GM12878 (cell line): ENCODE results near the gene TRRAP. TPM values are rescaled to one million over a fixed set of nuclear protein-coding genes. Genes with fewer than 3 reads are reported as not detected.

Experiments
- ATAC-seq: fragments of 200-7000 bp; cut with Tn5 transposase; 3 replicates; pipeline ENCODE4 v1.9.1; 2020; ENCODE audit warnings: mild to moderate bottlenecking, moderate library complexity
- BruUV-seq: library from RNA; stranded (reverse); fragments of 400-500 nt; replicated peaks from 2 replicates; lab custom pipeline; 2021; lab: Mats Ljungman, UMichigan
- CTCF ChIA-PET: fragments of 300-600 bp; sonication (Branson Sonifier 250); formaldehyde crosslinking; extraction: SDS; loops from one replicate; lab custom pipeline; 2021; ENCODE audit warnings: inconsistent platforms; lab: Yijun Ruan, JAX
- POLR2A ChIA-PET: fragments of 350-600 bp; formaldehyde crosslinking; extraction: SDS; loops from one replicate; lab custom pipeline; 2021; ENCODE audit warnings: inconsistent platforms; lab: Charles Lee
- RAD21 ChIA-PET: fragments of 300-600 bp; sonication (Branson Sonifier 250); formaldehyde crosslinking; loops from one replicate; lab custom pipeline; 2023; ENCODE audit warnings: antibody characterized with exemption; ENCODE audit not compliant: unreplicated experiment; lab: Charles Lee
- SMC1A ChIA-PET: fragments of 300-600 bp; sonication (Branson Sonifier 250); formaldehyde crosslinking; loops from one replicate; lab custom pipeline; 2023; ENCODE audit not compliant: unreplicated experiment, uncharacterized antibody; lab: Charles Lee
- DNase-seq: peaks from one replicate; pipeline ENCODE4 v3.0.0-alpha.2; 2011; ENCODE audit warnings: low read depth, low spot score
- FAIRE-seq: peaks from 3 replicates; lab custom pipeline; 2011; peaks lifted over from hg19 to GRCh38; lab: Jason Lieb, UNC
- H2AFZ ChIP-seq: 2 replicates; pipeline ENCODE4 v1.6.0; 2011; ENCODE audit warnings: low read depth, low read length, control low read depth; ENCODE audit not compliant: control insufficient read depth
- H3K27ac ChIP-seq: 2 replicates; pipeline ENCODE4 v1.5.1; 2011; ENCODE audit warnings: control low read depth; ENCODE audit not compliant: control insufficient read depth, insufficient read depth
- H3K27me3 ChIP-seq, 2 experiments: replicated peaks in 1 of 2; 2 replicates each; pipeline versions ENCODE4 v1.6.0 to v1.6.1; 2011; ENCODE audit warnings: low read length in 1 of 2; ENCODE audit not compliant: control insufficient read depth in 2 of 2, insufficient read depth in 2 of 2
- H3K36me3 ChIP-seq, 2 experiments: 2 replicates each; pipeline ENCODE4 v1.5.1; 2011; ENCODE audit warnings: low read length in 1 of 2; ENCODE audit not compliant: control insufficient read depth in 2 of 2, insufficient read depth in 2 of 2
- H3K4me1 ChIP-seq: 2 replicates; pipeline ENCODE4 v1.6.1; 2011; ENCODE audit warnings: mild to moderate bottlenecking, low read length, moderate library complexity, mixed read lengths; ENCODE audit not compliant: control insufficient read depth, insufficient read depth
- H3K4me2 ChIP-seq: 2 replicates; pipeline ENCODE4 v1.6.0; 2011; ENCODE audit warnings: control low read depth; ENCODE audit not compliant: control insufficient read depth, insufficient read depth
- H3K4me3 ChIP-seq: fragments of 200-600 bp; sonication (generic); 2 replicates; pipeline ENCODE4 v1.5.1; 2016
- H3K79me2 ChIP-seq: 2 replicates; pipeline ENCODE4 v1.6.0; 2011; ENCODE audit warnings: low read length; ENCODE audit not compliant: control insufficient read depth, insufficient read depth
- H3K9ac ChIP-seq: 2 replicates; pipeline ENCODE4 v1.8.0; 2011; ENCODE audit warnings: low read length, control low read depth, mixed read lengths; ENCODE audit not compliant: control insufficient read depth, insufficient read depth
- H3K9me3 ChIP-seq: replicated peaks from 3 replicates; pipeline ENCODE4 v1.5.1; 2011; ENCODE audit warnings: mild to moderate bottlenecking, low read length; ENCODE audit not compliant: control insufficient read depth, insufficient read depth
- H4K20me1 ChIP-seq: 2 replicates; pipeline ENCODE4 v1.6.0; 2011; ENCODE audit not compliant: control insufficient read depth, insufficient read depth
- BCL11A ChIP-seq: IDR thresholded peaks from 2 replicates; pipeline ENCODE4 v1.6.1; 2011; ENCODE audit warnings: low read depth, low read length
- BRCA1 ChIP-seq: IDR thresholded peaks from 2 replicates; pipeline ENCODE4 v1.6.1; 2011; ENCODE audit warnings: low read depth, low read length, improper control_type of control experiment
- CBX3 ChIP-seq: fragments of 200-600 bp; sonication (generic); IDR thresholded peaks from 2 replicates; pipeline ENCODE4 v1.6.1; 2016; ENCODE audit warnings: low read depth, borderline replicate concordance
- CBX5 ChIP-seq: sonication (generic); IDR thresholded peaks from 2 replicates; pipeline ENCODE4 v1.6.1; 2016; ENCODE audit warnings: low read depth, moderate library complexity, mild to moderate bottlenecking, inconsistent platforms
- CEBPB ChIP-seq, 2 experiments: fragments of 150-350 bp in 1 of 2; IDR thresholded peaks; 2 replicates each; pipeline ENCODE4 v1.6.1; 2012 to 2014; ENCODE audit warnings: low read depth in 2 of 2, low read length in 2 of 2, borderline replicate concordance in 1 of 2, inconsistent platforms in 1 of 2
- CREB1 ChIP-seq: IDR thresholded peaks from 2 replicates; pipeline ENCODE4 v1.6.1; 2012; ENCODE audit warnings: low read depth, mild to moderate bottlenecking, inconsistent platforms
- EGR1 ChIP-seq, 2 experiments: IDR thresholded peaks; 1 replicate in 1 of 2; 2 replicates in 1 of 2; pipeline ENCODE4 v1.6.1; 2011 to 2012; ENCODE audit warnings: low read depth in 2 of 2, low read length in 2 of 2, borderline replicate concordance in 1 of 2, mild to moderate bottlenecking in 1 of 2, moderate library complexity in 1 of 2
- ESRRA ChIP-seq: IDR thresholded peaks from 2 replicates; pipeline ENCODE4 v1.6.1; 2012; ENCODE audit warnings: mild to moderate bottlenecking, low read length, improper control_type of control experiment
- HDAC6 ChIP-seq: fragments of 200-600 bp; sonication (generic); IDR thresholded peaks from one replicate; pipeline ENCODE4 v1.8.0; 2017; ENCODE audit warnings: antibody characterized with exemption; ENCODE audit not compliant: unreplicated experiment
- MEF2B ChIP-seq: fragments of 450-650 bp; IDR thresholded peaks from 2 replicates; pipeline ENCODE4 v1.6.1; 2018; ENCODE audit warnings: mild to moderate bottlenecking, moderate library complexity; ENCODE audit not compliant: partially characterized antibody, poor library complexity, severe bottlenecking
- MYC ChIP-seq: IDR thresholded peaks from 2 replicates; pipeline ENCODE4 v1.6.1; 2011; ENCODE audit warnings: mild to moderate bottlenecking, low read length, moderate library complexity, inconsistent platforms; ENCODE audit not compliant: insufficient read depth, insufficient replicate concordance, insufficient read length, severe bottlenecking
- POU2F2 ChIP-seq: IDR thresholded peaks from 3 replicates; pipeline ENCODE4 v1.6.1; 2011; ENCODE audit warnings: low read depth, mild to moderate bottlenecking, low read length, borderline replicate concordance
- SREBF2 ChIP-seq: IDR thresholded peaks from 2 replicates; pipeline ENCODE4 v1.6.1; 2012; ENCODE audit warnings: mild to moderate bottlenecking, low read length
- TBL1XR1 ChIP-seq: IDR thresholded peaks from 2 replicates; pipeline ENCODE4 v1.6.1; 2012; ENCODE audit warnings: low read depth, low read length, improper control_type of control experiment
- ZBED1 ChIP-seq: IDR thresholded peaks from 2 replicates; pipeline ENCODE4 v1.6.1; 2016; ENCODE audit warnings: borderline replicate concordance
- WGBS: methylation state at CpG from one replicate; pipeline ENCODE4 v1.1.6; 2016; ENCODE audit warnings: low lambda C conversion rate; ENCODE audit not compliant: insufficient replicate concordance, insufficient coverage; ENCODE audit errors: missing lambda C conversion rate; 5-methylcytosine and 5-hydroxymethylcytosine counted together
- in situ Hi-C: fragments of 300-500 bp; cut with MboI; formaldehyde crosslinking; loops from 9 replicates; pipeline ENCODE4 v1.14.3; 2018; ENCODE audit warnings: mixed read lengths
- intact Hi-C: fragments of 100-400 bp; cut with micrococcal nuclease; formaldehyde crosslinking; loops from one replicate; pipeline ENCODE4 v1.14.2; 2022; ENCODE audit not compliant: unreplicated experiment
- polyA plus RNA-seq, 11 experiments: library from polyadenylated mRNA; depleted of rRNA in 4 of 11; unstranded in 6 of 11; stranded (reverse) in 5 of 11; fragments of >200 nt; fragmentation: Nextera tagmentation in 4 of 11; fragmentation: Illumina TruSeq in 1 of 11; extraction: Ambion mirVana in 4 of 11; extraction: Trizol in 1 of 11; gene quantifications; 1 replicate in 1 of 11; 2 replicates in 10 of 11; pipeline versions ENCODE4 v1.2.1 to v1.2.3, GENCODE V29; 2011 to 2016; ENCODE audit warnings: inconsistent platforms in 2 of 11, missing spikeins in 2 of 11, low read depth in 1 of 11
- total RNA-seq, 4 experiments: library from RNA; depleted of rRNA in 3 of 4; stranded (reverse); fragments of >200 nt in 3 of 4; fragmentation: Illumina TruSeq in 1 of 4; extraction: Trizol in 1 of 4; gene quantifications; 2 replicates each; pipeline versions ENCODE4 v1.2.1 to v1.2.3, GENCODE V29; 2013 to 2021
- TF ChIP-seq, protein P1 (sequence below): fragments of 450-650 bp; IDR thresholded peaks from 2 replicates; pipeline ENCODE4 v1.6.1; 2017; ENCODE audit warnings: mild to moderate bottlenecking, low read depth, inconsistent platforms; ENCODE audit not compliant: poor library complexity, severe bottlenecking

The TRRAP gene
- total and polyA plus RNA-seq, 10 of the 15 experiments (the other 5 are each of a cell fraction or from before 2014, with no cell fraction given): 1.1 to 39.3 (median 8.5) TPM

GRCh38 chr7:98945852-98946251, 67.5 kb downstream of the TRRAP start:
- BruUV-seq: no TSS peak
- RAD21 ChIA-PET: no interaction called here

GRCh38 chr7:98946389-98946788, 68.1 kb downstream of the TRRAP start:
- FAIRE-seq (no peak), DNase-seq (no peak), ATAC-seq (no peak)
- Histone ChIP-seq H4K20me1 (no peaks in the 10 kb centered on the region), H3K4me3 (no peak overlapping the region), H3K9ac (no peak overlapping the region), H3K4me2 (no peak overlapping the region), H2AFZ (no peak overlapping the region), H3K27me3 (no peaks in the 10 kb centered on the region), H3K27ac (no peak overlapping the region), H3K36me3 (peaks cover 33 to 48% of the 10 kb centered on the region in 2 experiments), H3K9me3 (no peaks in the 10 kb centered on the region), H3K4me1 (no peaks in the 10 kb centered on the region), H3K79me2 (no peaks in the 10 kb centered on the region)
- intact Hi-C loops: no loop called here
- ChIA-PET POLR2A (no interaction called here), CTCF (no interaction called here), SMC1A (interaction anchor here (1.3 kb wide), 1 partner anchor 11 kb away, joined by 3 read pairs; no protein-coding TSS in a partner anchor), RAD21 (no interaction called here)
- BruUV-seq: no TSS peak
- 96% methylated on average over 8 of the region's 8 CpGs for WGBS
- in situ Hi-C loops: no loop called here
- TF ChIP-seq EGR1 (IDR thresholded peaks at IDR 0.05; ENCODE audit: borderline replicate concordance in 1 of 2, low read depth in 2 of 2, low read length in 2 of 2) (no peak), BCL11A (no peak), HDAC6 (no peak), BRCA1 (no peak), TBL1XR1 (no peak), POU2F2 (no peak), CREB1 (no peak), CBX3 (no peak), SREBF2 (no peak), CBX5 (no peak), ZBED1 (no peak)
- TF ChIP-seq, protein P1, sequence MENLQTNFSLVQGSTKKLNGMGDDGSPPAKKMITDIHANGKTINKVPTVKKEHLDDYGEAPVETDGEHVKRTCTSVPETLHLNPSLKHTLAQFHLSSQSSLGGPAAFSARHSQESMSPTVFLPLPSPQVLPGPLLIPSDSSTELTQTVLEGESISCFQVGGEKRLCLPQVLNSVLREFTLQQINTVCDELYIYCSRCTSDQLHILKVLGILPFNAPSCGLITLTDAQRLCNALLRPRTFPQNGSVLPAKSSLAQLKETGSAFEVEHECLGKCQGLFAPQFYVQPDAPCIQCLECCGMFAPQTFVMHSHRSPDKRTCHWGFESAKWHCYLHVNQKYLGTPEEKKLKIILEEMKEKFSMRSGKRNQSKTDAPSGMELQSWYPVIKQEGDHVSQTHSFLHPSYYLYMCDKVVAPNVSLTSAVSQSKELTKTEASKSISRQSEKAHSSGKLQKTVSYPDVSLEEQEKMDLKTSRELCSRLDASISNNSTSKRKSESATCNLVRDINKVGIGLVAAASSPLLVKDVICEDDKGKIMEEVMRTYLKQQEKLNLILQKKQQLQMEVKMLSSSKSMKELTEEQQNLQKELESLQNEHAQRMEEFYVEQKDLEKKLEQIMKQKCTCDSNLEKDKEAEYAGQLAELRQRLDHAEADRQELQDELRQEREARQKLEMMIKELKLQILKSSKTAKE: no peak

More at GRCh38 chr7:98945852-98946251, 67.5 kb downstream of the TRRAP start:
- intact Hi-C loops: no loop called here
- H3K36me3 ChIP-seq: peaks cover 33 to 48% of the 10 kb centered on the region in 2 experiments
- no peak for ATAC-seq
- SMC1A ChIA-PET: no interaction called here
- H3K4me2 ChIP-seq: no peak overlapping the region
- 89% methylated on average over 7 of the region's 7 CpGs for WGBS
- no peaks in the 10 kb centered on the region for H3K9me3 ChIP-seq
- H3K4me3 ChIP-seq: no peak overlapping the region
- H2AFZ ChIP-seq: no peak overlapping the region
- no peaks in the 10 kb centered on the region for H3K79me2 ChIP-seq
- no peak for TF ChIP-seq CEBPB (IDR thresholded peaks at IDR 0.05; ENCODE audit: borderline replicate concordance in 1 of 2, low read depth in 2 of 2, low read length in 2 of 2)
- TF ChIP-seq MEF2B: no peak
- TF ChIP-seq ESRRA: no peak
- TF ChIP-seq MYC: no peak
- H4K20me1 ChIP-seq: no peaks in the 10 kb centered on the region
- CTCF ChIA-PET: no interaction called here
- H3K4me1 ChIP-seq: no peaks in the 10 kb centered on the region
- no peaks in the 10 kb centered on the region for H3K27me3 ChIP-seq
- in situ Hi-C loops: no loop called here
- no peak overlapping the region for H3K27ac ChIP-seq
- H3K9ac ChIP-seq: no peak overlapping the region
- FAIRE-seq: no peak
- POLR2A ChIA-PET: no interaction called here
- DNase-seq: no peak
